GM12878 (cell line): ENCODE data around the gene TMEM17. TPM values are rescaled to one million over a fixed set of nuclear protein-coding genes. Genes with fewer than 3 reads are reported as not detected.

ENCODE experiments used
- ATF7 ChIP-seq: fragments of 450-650 bp; IDR thresholded peaks from 2 replicates; pipeline ENCODE4 v1.6.1; 2016; ENCODE audit warnings: low read depth, mild to moderate bottlenecking
- CBX5 ChIP-seq: sonication (generic); IDR thresholded peaks from 2 replicates; pipeline ENCODE4 v1.6.1; 2016; ENCODE audit warnings: low read depth, moderate library complexity, mild to moderate bottlenecking, inconsistent platforms
- EP300 ChIP-seq, 2 experiments: fragments of 150-350 bp in 1 of 2; IDR thresholded peaks; 2 replicates each; pipeline ENCODE4 v1.6.1; 2011 to 2012; ENCODE audit warnings: low read depth in 2 of 2, low read length in 2 of 2, borderline replicate concordance in 1 of 2, improper control_type of control experiment in 1 of 2, inconsistent platforms in 1 of 2; ENCODE audit not compliant: control insufficient read depth in 1 of 2
- HDAC6 ChIP-seq: fragments of 200-600 bp; sonication (generic); IDR thresholded peaks from one replicate; pipeline ENCODE4 v1.8.0; 2017; ENCODE audit warnings: antibody characterized with exemption; ENCODE audit not compliant: unreplicated experiment
- HDGF ChIP-seq: fragments of 450-650 bp; IDR thresholded peaks from 2 replicates; pipeline ENCODE4 v1.6.1; 2016; ENCODE audit warnings: antibody characterized with exemption
- MEF2B ChIP-seq: fragments of 450-650 bp; IDR thresholded peaks from 2 replicates; pipeline ENCODE4 v1.6.1; 2018; ENCODE audit warnings: mild to moderate bottlenecking, moderate library complexity; ENCODE audit not compliant: partially characterized antibody, poor library complexity, severe bottlenecking
- MXI1 ChIP-seq: fragments of 150-350 bp; IDR thresholded peaks from 2 replicates; pipeline ENCODE4 v1.6.1; 2011; ENCODE audit warnings: low read depth, mild to moderate bottlenecking, inconsistent platforms, low read length, improper control_type of control experiment
- PML ChIP-seq: IDR thresholded peaks from 2 replicates; pipeline ENCODE4 v1.6.1; 2012; ENCODE audit warnings: low read length, inconsistent platforms
- RUNX3 ChIP-seq: IDR thresholded peaks from 2 replicates; pipeline ENCODE4 v1.6.1; 2012; ENCODE audit warnings: low read length, inconsistent platforms
- SIX5 ChIP-seq: IDR thresholded peaks from 2 replicates; pipeline ENCODE4 v1.6.1; 2011; ENCODE audit warnings: mild to moderate bottlenecking, low read depth, low read length, moderate library complexity; ENCODE audit not compliant: severe bottlenecking
- SREBF2 ChIP-seq: IDR thresholded peaks from 2 replicates; pipeline ENCODE4 v1.6.1; 2012; ENCODE audit warnings: mild to moderate bottlenecking, low read length
- SRF ChIP-seq, 2 experiments: IDR thresholded peaks; 2 replicates each; pipeline ENCODE4 v1.6.1; 2011; ENCODE audit warnings: low read depth in 2 of 2, low read length in 2 of 2, mild to moderate bottlenecking in 1 of 2, moderate library complexity in 1 of 2
- STAT3 ChIP-seq: IDR thresholded peaks from 2 replicates; pipeline ENCODE4 v1.6.1; 2011; ENCODE audit warnings: low read depth, low read length, improper control_type of control experiment
- SUPT20H ChIP-seq: IDR thresholded peaks from 2 replicates; pipeline ENCODE4 v1.6.1; 2011; ENCODE audit warnings: low read depth, mild to moderate bottlenecking, low read length, moderate library complexity, borderline replicate concordance; ENCODE audit not compliant: control insufficient read depth
- TARDBP ChIP-seq: IDR thresholded peaks from 2 replicates; pipeline ENCODE4 v1.6.1; 2016; ENCODE audit warnings: borderline replicate concordance
- polyA plus RNA-seq, 11 experiments: library from polyadenylated mRNA; depleted of rRNA in 4 of 11; unstranded in 6 of 11; stranded (reverse) in 5 of 11; fragments of >200 nt; fragmentation: Nextera tagmentation in 4 of 11; fragmentation: Illumina TruSeq in 1 of 11; extraction: Ambion mirVana in 4 of 11; extraction: Trizol in 1 of 11; gene quantifications; 1 replicate in 1 of 11; 2 replicates in 10 of 11; pipeline versions ENCODE4 v1.2.1 to v1.2.3, GENCODE V29; 2011 to 2016; ENCODE audit warnings: inconsistent platforms in 2 of 11, missing spikeins in 2 of 11, low read depth in 1 of 11
- total RNA-seq, 4 experiments: library from RNA; depleted of rRNA in 3 of 4; stranded (reverse); fragments of >200 nt in 3 of 4; fragmentation: Illumina TruSeq in 1 of 4; extraction: Trizol in 1 of 4; gene quantifications; 2 replicates each; pipeline versions ENCODE4 v1.2.1 to v1.2.3, GENCODE V29; 2013 to 2021
- TF ChIP-seq, protein P1 (sequence below): fragments of 450-650 bp; IDR thresholded peaks from 2 replicates; pipeline ENCODE4 v1.6.1; 2017; ENCODE audit warnings: low read depth, mild to moderate bottlenecking, moderate library complexity
- TF ChIP-seq, protein P2 (sequence below): fragments of 150-350 bp; IDR thresholded peaks from 2 replicates; pipeline ENCODE4 v1.6.1; 2016; ENCODE audit warnings: low read depth, low read length
- TF ChIP-seq, protein P3 (sequence below): fragments of 450-650 bp; IDR thresholded peaks from 2 replicates; pipeline ENCODE4 v1.6.1; 2018; ENCODE audit warnings: borderline replicate concordance, mild to moderate bottlenecking; ENCODE audit not compliant: partially characterized antibody
- TF ChIP-seq, protein P4 (sequence below): fragments of 450-650 bp; formaldehyde crosslinking; IDR thresholded peaks from 2 replicates; pipeline ENCODE4 v1.4.0; 2022; ENCODE audit warnings: mild to moderate bottlenecking, moderate library complexity

Gene TMEM17
- total and polyA plus RNA-seq, 10 of the 15 experiments (the other 5 are each of a cell fraction or from before 2014, with no cell fraction given) = 0.87 to 2.6 (median 1.4) TPM

DNA sequence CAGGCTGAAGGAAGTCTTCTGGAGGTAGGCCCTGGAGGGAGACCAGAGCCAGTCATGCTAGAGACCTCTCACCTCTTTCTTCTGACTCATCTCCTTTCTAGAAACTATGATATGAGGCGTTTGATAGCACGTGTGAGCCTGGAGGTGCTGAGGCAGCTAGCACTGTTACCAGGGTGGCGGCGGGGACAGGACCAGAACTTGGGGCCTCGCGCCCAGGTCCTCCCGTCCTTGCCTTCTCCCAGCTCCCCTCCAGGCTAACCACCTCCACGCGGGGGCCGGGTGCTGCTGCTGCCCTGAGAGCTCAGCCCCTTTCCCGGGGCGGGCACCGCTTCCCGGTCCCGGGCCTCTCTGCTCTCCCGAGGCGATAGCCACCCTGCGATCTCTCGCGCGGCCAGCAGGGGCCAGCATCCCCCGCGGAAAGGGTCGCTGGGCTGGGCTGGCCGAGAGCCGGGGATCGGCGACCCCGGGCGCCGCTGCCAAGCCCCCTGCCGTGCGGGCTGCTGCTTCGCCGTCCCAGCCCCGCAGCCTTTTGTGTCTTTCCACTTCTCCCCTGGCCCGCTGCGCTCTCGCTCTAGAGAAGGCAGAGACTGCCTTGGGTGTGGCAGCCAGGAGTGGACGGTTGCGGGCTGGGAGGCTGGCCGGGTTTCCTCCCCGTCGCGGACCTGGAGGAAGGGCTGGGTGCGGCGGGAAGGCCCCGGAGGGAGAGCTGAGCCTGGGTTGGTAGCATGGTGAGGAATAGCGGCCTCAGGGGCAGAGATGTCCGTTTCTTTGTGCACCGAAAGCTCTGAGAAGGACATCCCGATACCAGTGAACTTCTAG, 49.1 kb downstream of the TMEM17 start (continued):
- no peak for TF ChIP-seq MXI1
- no peak for TF ChIP-seq SRF (IDR thresholded peaks at IDR 0.05; ENCODE audit: low read depth in 2 of 2, low read length in 2 of 2)
- no peak for TF ChIP-seq SIX5
- TF ChIP-seq EP300 (IDR thresholded peaks at IDR 0.05; ENCODE audit: borderline replicate concordance in 1 of 2, control insufficient read depth in 1 of 2, low read depth in 2 of 2, low read length in 2 of 2) = no peak
- no peak for TF ChIP-seq PML
- no peak for TF ChIP-seq SUPT20H
- peak; percentile 26; the same call in 1 of the 2 replicates for TF ChIP-seq HDGF
- TF ChIP-seq MEF2B = peak; percentile 25
- no peak for TF ChIP-seq TARDBP
- TF ChIP-seq, protein P1, sequence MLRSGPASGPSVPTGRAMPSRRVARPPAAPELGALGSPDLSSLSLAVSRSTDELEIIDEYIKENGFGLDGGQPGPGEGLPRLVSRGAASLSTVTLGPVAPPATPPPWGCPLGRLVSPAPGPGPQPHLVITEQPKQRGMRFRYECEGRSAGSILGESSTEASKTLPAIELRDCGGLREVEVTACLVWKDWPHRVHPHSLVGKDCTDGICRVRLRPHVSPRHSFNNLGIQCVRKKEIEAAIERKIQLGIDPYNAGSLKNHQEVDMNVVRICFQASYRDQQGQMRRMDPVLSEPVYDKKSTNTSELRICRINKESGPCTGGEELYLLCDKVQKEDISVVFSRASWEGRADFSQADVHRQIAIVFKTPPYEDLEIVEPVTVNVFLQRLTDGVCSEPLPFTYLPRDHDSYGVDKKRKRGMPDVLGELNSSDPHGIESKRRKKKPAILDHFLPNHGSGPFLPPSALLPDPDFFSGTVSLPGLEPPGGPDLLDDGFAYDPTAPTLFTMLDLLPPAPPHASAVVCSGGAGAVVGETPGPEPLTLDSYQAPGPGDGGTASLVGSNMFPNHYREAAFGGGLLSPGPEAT = no peak
- TF ChIP-seq, protein P2, sequence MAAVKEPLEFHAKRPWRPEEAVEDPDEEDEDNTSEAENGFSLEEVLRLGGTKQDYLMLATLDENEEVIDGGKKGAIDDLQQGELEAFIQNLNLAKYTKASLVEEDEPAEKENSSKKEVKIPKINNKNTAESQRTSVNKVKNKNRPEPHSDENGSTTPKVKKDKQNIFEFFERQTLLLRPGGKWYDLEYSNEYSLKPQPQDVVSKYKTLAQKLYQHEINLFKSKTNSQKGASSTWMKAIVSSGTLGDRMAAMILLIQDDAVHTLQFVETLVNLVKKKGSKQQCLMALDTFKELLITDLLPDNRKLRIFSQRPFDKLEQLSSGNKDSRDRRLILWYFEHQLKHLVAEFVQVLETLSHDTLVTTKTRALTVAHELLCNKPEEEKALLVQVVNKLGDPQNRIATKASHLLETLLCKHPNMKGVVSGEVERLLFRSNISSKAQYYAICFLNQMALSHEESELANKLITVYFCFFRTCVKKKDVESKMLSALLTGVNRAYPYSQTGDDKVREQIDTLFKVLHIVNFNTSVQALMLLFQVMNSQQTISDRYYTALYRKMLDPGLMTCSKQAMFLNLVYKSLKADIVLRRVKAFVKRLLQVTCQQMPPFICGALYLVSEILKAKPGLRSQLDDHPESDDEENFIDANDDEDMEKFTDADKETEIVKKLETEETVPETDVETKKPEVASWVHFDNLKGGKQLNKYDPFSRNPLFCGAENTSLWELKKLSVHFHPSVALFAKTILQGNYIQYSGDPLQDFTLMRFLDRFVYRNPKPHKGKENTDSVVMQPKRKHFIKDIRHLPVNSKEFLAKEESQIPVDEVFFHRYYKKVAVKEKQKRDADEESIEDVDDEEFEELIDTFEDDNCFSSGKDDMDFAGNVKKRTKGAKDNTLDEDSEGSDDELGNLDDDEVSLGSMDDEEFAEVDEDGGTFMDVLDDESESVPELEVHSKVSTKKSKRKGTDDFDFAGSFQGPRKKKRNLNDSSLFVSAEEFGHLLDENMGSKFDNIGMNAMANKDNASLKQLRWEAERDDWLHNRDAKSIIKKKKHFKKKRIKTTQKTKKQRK = no peak
- no peak for TF ChIP-seq STAT3
- TF ChIP-seq, protein P3, sequence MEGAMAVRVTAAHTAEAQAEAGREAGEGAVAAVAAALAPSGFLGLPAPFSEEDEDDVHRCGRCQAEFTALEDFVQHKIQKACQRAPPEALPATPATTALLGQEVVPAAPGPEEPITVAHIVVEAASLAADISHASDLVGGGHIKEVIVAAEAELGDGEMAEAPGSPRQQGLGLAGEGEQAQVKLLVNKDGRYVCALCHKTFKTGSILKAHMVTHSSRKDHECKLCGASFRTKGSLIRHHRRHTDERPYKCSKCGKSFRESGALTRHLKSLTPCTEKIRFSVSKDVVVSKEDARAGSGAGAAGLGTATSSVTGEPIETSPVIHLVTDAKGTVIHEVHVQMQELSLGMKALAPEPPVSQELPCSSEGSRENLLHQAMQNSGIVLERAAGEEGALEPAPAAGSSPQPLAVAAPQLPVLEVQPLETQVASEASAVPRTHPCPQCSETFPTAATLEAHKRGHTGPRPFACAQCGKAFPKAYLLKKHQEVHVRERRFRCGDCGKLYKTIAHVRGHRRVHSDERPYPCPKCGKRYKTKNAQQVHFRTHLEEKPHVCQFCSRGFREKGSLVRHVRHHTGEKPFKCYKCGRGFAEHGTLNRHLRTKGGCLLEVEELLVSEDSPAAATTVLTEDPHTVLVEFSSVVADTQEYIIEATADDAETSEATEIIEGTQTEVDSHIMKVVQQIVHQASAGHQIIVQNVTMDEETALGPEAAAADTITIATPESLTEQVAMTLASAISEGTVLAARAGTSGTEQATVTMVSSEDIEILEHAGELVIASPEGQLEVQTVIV = no peak
- TF ChIP-seq CBX5 = 0 out of 2 replicates have a peak, but pooled peaks have one; percentile 67
- no peak for TF ChIP-seq ATF7
- TF ChIP-seq, protein P4, sequence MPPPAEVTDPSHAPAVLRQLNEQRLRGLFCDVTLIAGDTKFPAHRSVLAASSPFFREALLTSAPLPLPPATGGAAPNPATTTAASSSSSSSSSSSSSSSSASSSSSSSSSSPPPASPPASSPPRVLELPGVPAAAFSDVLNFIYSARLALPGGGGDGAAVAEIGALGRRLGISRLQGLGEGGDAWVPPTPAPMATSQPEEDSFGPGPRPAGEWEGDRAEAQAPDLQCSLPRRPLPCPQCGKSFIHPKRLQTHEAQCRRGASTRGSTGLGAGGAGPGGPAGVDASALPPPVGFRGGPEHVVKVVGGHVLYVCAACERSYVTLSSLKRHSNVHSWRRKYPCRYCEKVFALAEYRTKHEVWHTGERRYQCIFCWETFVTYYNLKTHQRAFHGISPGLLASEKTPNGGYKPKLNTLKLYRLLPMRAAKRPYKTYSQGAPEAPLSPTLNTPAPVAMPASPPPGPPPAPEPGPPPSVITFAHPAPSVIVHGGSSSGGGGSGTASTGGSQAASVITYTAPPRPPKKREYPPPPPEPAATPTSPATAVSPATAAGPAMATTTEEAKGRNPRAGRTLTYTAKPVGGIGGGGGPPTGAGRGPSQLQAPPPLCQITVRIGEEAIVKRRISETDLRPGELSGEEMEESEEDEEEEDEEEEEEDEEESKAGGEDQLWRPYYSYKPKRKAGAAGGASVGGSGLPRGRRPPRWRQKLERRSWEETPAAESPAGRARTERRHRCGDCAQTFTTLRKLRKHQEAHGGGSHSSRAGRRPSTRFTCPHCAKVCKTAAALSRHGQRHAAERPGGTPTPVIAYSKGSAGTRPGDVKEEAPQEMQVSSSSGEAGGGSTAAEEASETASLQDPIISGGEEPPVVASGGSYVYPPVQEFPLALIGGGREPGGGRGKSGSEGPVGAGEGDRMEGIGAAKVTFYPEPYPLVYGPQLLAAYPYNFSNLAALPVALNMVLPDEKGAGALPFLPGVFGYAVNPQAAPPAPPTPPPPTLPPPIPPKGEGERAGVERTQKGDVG (CRISPR knock-in tag) = no peak
- no peak for TF ChIP-seq HDAC6
- TF ChIP-seq SREBF2 = no peak
- TF ChIP-seq RUNX3 = no peak
